NT2/D1 (cell line): ENCODE results near the gene TP53I3.

Source experiments
- DNase-seq: peaks from one replicate; pipeline ENCODE4 v3.0.0-alpha.2; 2011; ENCODE audit warnings: low read depth, low spot score
- H3K27me3 ChIP-seq: 2 replicates; pipeline ENCODE4 v1.6.0; 2011; ENCODE audit warnings: mild to moderate bottlenecking; ENCODE audit not compliant: insufficient read length, insufficient read depth
- H3K36me3 ChIP-seq: 2 replicates; pipeline ENCODE4 v1.6.1; 2011; ENCODE audit warnings: mild to moderate bottlenecking, low read length, mixed read lengths; ENCODE audit not compliant: insufficient read depth, insufficient read length
- H3K4me1 ChIP-seq: 2 replicates; pipeline ENCODE4 v1.5.1; 2011; ENCODE audit not compliant: insufficient read depth, insufficient read length
- H3K4me3 ChIP-seq: 2 replicates; pipeline ENCODE4 v1.5.1; 2011; ENCODE audit warnings: low read depth; ENCODE audit not compliant: insufficient read length
- H3K9ac ChIP-seq: 2 replicates; pipeline ENCODE4 v1.6.0; 2011; ENCODE audit warnings: low read depth; ENCODE audit not compliant: insufficient read length
- H3K9me3 ChIP-seq: 2 replicates; pipeline ENCODE4 v1.5.1; 2011; ENCODE audit warnings: mild to moderate bottlenecking, low read length; ENCODE audit not compliant: insufficient read depth
- SUZ12 ChIP-seq: IDR thresholded peaks from 2 replicates; pipeline ENCODE4 v1.6.1; 2011; ENCODE audit not compliant: insufficient read length, insufficient read depth; ENCODE audit errors: extremely low read depth
- YY1 ChIP-seq: IDR thresholded peaks from 2 replicates; pipeline ENCODE4 v1.6.1; 2011; ENCODE audit not compliant: insufficient read length, insufficient read depth
- ZNF274 ChIP-seq: IDR thresholded peaks from 2 replicates; pipeline ENCODE4 v1.6.1; 2011; ENCODE audit warnings: mild to moderate bottlenecking, low read depth, low read length

Gene TP53I3, protein sequence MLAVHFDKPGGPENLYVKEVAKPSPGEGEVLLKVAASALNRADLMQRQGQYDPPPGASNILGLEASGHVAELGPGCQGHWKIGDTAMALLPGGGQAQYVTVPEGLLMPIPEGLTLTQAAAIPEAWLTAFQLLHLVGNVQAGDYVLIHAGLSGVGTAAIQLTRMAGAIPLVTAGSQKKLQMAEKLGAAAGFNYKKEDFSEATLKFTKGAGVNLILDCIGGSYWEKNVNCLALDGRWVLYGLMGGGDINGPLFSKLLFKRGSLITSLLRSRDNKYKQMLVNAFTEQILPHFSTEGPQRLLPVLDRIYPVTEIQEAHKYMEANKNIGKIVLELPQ

DNA sequence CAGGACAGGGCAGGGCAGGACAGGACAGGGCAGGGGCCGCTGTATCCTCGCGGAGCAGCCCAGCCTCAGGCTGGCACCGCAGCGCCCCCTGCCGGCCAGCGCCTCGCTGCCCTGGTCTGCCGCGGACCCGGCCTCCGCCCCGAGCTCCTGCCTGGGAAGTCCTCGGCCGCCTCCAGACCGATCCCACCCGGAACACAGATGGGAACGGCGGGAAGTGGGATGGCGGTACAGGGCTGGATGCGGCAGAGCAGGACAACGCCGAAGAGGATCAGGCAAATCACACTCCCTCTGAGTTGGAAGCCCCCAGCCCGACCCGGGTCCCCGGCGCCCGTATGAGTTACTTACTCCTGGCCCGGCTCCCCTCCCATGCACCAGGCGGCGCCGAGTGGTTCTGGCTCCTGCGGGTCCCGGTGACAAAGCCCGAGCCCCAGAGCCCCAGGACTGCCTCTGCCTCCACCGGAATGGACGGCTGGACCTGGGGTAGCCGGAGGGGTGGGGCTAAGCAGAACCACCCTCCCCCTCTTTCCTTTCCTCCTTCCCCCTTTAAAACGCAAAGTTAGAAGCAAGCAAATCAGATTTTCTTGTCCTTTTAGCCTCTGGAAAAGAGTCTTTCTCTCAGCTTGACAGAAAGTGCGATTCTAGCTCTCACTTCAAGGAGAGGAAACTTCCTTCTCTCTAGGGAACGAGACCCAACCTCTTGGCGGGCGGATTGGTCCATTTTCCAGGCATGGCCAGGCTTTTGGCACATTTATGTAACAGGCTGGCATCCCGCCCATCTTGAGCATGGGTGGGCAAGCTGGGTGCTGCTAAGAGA, at the start of gene TP53I3:
Gene TP53I3 (minus strand): TSS at position 449 of the 814 bp plus-strand sequence. CDS start 508 bp downstream, outside the sequence.
- Histone ChIP-seq H3K4me3 (peak within 1 kb of the TSS; percentile 67), H3K9me3 (no peaks in the 10 kb centered on the region), H3K36me3 (peaks cover 33% of the 10 kb centered on the region), H3K4me1 (peaks cover 2% of the 10 kb centered on the region), H3K27me3 (no peaks in the 10 kb centered on the region), H3K9ac (peak within 1 kb of the TSS; percentile 91)
- DNase-seq, result peak; percentile 93
- TF ChIP-seq YY1 (no peak), SUZ12 (no peak), ZNF274 (no peak)

DNA sequence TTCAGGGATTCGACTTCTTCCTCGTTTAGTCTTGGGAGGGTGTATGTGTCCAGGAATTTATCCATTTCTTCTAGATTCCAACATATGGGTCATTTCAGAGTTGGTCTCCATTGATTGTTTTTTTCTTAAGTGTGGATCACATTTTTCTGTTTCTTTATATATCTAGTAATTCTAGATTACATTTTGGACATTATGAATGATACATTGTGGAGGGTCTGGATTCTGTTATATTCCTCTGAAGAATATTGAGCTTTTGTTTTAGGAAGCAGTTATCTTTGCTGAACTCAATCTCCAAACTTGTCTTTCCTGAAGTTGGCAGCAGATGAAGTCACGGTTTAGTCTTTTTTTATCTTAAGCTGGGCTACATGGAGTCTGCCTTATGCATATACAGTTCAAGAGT, 47.9 kb upstream of the TP53I3 start:
- H3K4me3 ChIP-seq, result no peak overlapping the region
- DNase-seq, result no peak
- H3K9ac ChIP-seq, result no peak overlapping the region
- no peaks in the 10 kb centered on the region for H3K36me3 ChIP-seq
- 0 out of 2 replicates have a peak, but pooled peaks cover 4% of the 10 kb centered on the region for H3K9me3 ChIP-seq
- no peaks in the 10 kb centered on the region for H3K27me3 ChIP-seq
- no peaks in the 10 kb centered on the region for H3K4me1 ChIP-seq
- TF ChIP-seq ZNF274, result no peak
- TF ChIP-seq SUZ12, result no peak
- TF ChIP-seq YY1, result no peak

DNA sequence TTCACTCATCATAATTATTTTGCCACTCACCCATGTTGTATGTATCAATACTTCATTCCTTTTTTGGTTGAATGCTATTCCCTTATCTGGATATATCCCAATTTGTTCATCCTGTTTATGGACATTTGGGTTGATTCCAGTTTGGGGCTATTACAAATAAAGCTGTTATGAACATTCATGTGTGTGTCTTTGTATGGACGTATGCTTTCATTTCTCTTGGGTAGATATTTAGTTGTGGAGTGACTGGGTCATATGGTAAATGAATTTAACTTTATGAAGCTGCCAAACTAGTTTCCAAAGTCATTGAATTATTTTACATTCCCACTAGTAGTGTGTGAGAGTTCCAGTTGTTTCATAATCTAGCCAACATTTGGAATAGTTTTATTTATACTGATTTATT, 41.3 kb upstream of the TP53I3 start:
- H3K4me3 ChIP-seq, result no peak overlapping the region
- H3K4me1 ChIP-seq, result no peaks in the 10 kb centered on the region
- H3K9me3 ChIP-seq, result no peaks in the 10 kb centered on the region
- no peak for DNase-seq
- H3K27me3 ChIP-seq, result no peaks in the 10 kb centered on the region
- H3K36me3 ChIP-seq, result peaks cover 5% of the 10 kb centered on the region
- TF ChIP-seq SUZ12 (no peak), YY1 (no peak), ZNF274 (no peak)
- H3K9ac ChIP-seq, result no peak overlapping the region

DNA sequence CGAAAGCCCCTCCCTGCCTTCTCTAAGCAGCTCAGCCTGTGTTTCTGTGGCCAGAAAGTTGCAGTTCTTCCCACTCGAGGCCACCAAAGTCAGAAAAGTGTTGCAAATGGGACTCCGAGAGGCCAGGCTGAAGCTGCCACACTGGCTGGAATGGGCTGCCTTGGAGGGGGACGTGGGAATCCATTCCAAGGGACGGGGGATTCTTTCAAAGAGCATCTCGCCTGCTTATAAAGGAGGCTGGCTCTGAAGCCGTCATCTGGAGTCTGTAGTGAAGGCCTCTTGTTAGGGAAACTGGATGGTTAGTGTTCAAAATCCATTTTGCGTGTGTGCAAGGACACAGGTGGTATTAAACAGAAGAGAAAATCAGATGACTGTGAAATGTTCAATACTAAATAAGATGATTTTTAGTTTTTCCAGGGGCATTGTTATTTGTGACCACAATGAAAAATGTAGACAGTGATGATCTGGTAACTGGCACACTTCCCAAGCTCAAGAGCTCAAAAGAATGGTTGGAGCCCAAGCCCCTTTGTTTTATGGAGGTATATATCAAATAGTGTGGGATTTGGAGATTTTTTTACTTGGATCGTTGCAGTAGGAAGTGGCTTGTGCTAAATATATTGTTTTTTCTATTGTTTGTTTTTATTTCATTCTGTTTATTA, 39.4 kb upstream of the TP53I3 start:
- Histone ChIP-seq H3K36me3 (peaks cover 5% of the 10 kb centered on the region), H3K9me3 (no peaks in the 10 kb centered on the region), H3K4me1 (no peaks in the 10 kb centered on the region), H3K4me3 (peak overlapping the region; percentile 72), H3K9ac (peak overlapping the region; percentile 89), H3K27me3 (no peaks in the 10 kb centered on the region)
- TF ChIP-seq ZNF274 (no peak), YY1 (no peak), SUZ12 (no peak)
- DNase-seq, result peak; percentile 13

DNA sequence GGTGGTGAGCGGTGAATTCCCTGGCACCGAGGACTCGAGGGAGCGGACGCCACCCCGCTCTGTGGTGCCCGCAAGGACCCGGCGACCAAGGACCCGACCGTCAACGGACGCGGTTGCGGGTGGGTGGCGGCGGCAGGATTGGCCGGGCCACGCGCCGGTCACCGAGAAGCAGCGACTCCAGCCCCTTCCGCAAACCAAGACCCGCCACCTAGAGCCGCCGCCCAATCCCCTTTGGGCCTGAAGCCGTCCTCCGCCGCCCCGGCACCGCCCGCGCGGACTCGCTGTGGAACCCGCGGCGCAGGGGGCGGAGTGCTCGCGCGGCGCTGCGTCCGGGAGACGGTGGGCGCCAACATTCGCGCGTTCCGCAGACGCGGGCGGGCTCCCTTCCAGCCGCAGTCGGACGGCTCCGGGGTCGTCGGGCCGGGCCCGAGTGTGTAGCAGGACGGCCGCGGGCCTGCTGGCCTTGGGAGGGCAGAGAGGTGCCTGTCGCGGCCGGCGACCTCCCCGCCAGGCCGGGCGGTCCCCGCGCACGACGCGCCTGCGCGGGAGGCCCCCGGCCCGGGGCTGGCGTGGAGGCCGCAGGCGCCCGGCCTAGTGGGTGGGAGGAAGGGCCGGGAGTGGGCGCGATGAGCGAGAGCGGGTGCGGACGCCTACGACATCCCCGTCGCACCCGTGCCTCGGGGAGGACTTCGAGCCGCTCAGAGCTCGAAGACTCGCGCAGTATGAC, 38.7 kb upstream of the TP53I3 start, which contains the start of the genes FAM228B and PFN4:
Gene FAM228B (plus strand): TSS at position 275 of the 727 bp plus-strand sequence. CDS start 893 bp downstream, outside the sequence.
Gene PFN4 (minus strand): TSS at position 140 of the 727 bp plus-strand sequence. CDS start 799 bp downstream, outside the sequence.
- Histone ChIP-seq H3K27me3 (no peaks in the 10 kb centered on the region), H3K4me3 (peak within 1 kb of the TSS; percentile 72), H3K9me3 (no peaks in the 10 kb centered on the region), H3K36me3 (peaks cover 5% of the 10 kb centered on the region), H3K4me1 (no peaks in the 10 kb centered on the region), H3K9ac (peak within 1 kb of the TSS; percentile 89)
- peak; percentile 35 for DNase-seq
- TF ChIP-seq SUZ12 (no peak), ZNF274 (no peak), YY1 (no peak)

DNA sequence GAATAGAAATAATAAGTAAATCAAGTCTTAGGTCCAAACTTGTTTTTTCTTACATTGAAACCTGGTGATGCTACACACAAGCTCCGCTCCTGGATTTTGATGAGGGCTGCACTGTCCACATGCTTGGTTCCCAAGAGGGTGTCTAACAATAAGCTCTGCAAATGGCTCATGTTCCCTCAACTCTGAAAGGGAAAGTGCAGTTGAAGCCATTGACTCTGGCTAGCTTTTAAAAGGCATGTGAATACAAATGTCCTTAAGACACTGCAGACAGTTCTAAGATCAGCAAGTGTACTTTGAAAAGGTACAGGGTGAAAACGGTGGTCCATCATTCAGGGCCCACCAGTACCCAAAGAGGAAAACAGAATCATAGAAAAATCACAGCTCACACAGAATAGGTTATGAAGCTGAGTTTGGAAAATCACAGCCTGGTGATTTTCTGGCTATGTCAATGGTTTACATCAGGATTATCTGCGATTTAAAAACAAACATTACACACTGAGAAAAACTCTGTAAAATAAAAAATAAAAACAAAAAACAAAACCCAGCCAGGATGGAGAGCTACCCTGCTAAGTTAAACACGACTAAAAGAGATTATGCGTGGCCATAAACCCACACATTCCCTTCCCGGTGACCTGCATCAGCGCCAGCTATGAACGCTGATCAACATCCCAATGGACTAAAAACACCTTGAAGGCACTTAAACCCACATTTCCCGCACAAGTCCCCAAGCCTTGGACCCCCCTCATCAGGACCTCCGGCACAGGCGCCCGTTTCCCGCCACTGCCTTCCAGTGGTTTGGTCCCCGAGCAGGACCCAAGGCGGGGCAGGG, 37.9 kb upstream of the TP53I3 start:
- H3K36me3 ChIP-seq, result peaks cover 5% of the 10 kb centered on the region

More for the DNA sequence above, 37.9 kb upstream of the TP53I3 start:
- Histone ChIP-seq H3K4me1 (no peaks in the 10 kb centered on the region), H3K27me3 (no peaks in the 10 kb centered on the region), H3K4me3 (peak overlapping the region; percentile 72), H3K9ac (peak overlapping the region; percentile 89), H3K9me3 (no peaks in the 10 kb centered on the region)
- DNase-seq, result peak; percentile 3
- TF ChIP-seq SUZ12, result no peak
- TF ChIP-seq ZNF274, result no peak
- TF ChIP-seq YY1, result no peak
